Measurements from ENCODE around the gene NT5DC1.

- TF ChIP-seq CTCF (IDR thresholded peaks at IDR 0.05) = no peak
- no peak for TF ChIP-seq POLR2A (IDR thresholded peaks at IDR 0.05)
Observed at GRCh38 chr6:116168148-116168547, 67.5 kb downstream of the NT5DC1 start.

Measured in Peyer's patch (tissue), 4 donors.